Hematopoietic multipotent progenitor cell treated with erythropoietin and hydrocortisone succinate and interleukin-3 and kit ligand, for 4 days (in vitro differentiated cells): ENCODE results near the gene NRP1.

Experiments
- DNase-seq: peaks from one replicate; pipeline ENCODE4 v3.0.0-alpha.2; 2015

Gene NRP1

GRCh38 chr10:33288127-33288526, 46.3 kb downstream of the NRP1 start:
- no peak for DNase-seq

- DNase-seq, result no peak
Measured at GRCh38 chr10:33287112-33287511, 47.4 kb downstream of the NRP1 start.

- no peak for DNase-seq
Measured at GRCh38 chr10:33286157-33286934, 48.1 kb downstream of the NRP1 start.

GRCh38 chr10:33284945-33285344, 49.5 kb downstream of the NRP1 start:
- no peak for DNase-seq

GRCh38 chr10:33279811-33280602, 54.5 kb downstream of the NRP1 start:
- no peak for DNase-seq

GRCh38 chr10:33279276-33279675, 55.2 kb downstream of the NRP1 start:
- no peak for DNase-seq

- no peak for DNase-seq
Measured at GRCh38 chr10:33278198-33278597, 56.3 kb downstream of the NRP1 start.

- DNase-seq, result no peak
Measured at GRCh38 chr10:33277135-33277536, 57.3 kb downstream of the NRP1 start.

- DNase-seq, result no peak
Measured at GRCh38 chr10:33276282-33276923, 58.1 kb downstream of the NRP1 start.

GRCh38 chr10:33274096-33274785, 60.2 kb downstream of the NRP1 start:
- no peak for DNase-seq

- DNase-seq, result peak; percentile 43
Measured at GRCh38 chr10:33273295-33274002, 61.0 kb downstream of the NRP1 start.

GRCh38 chr10:33272635-33273034, 61.8 kb downstream of the NRP1 start:
- DNase-seq, result no peak

GRCh38 chr10:33271969-33272583, 62.4 kb downstream of the NRP1 start:
- no peak for DNase-seq

GRCh38 chr10:33270971-33271370, 63.5 kb downstream of the NRP1 start:
- no peak for DNase-seq

GRCh38 chr10:33267708-33268107, 66.8 kb downstream of the NRP1 start:
- DNase-seq, result no peak

- DNase-seq, result no peak
Measured at GRCh38 chr10:33265621-33266020, 68.8 kb downstream of the NRP1 start.

- no peak for DNase-seq
Measured at GRCh38 chr10:33263453-33263852, 71.0 kb downstream of the NRP1 start.

GRCh38 chr10:33262871-33263270, 71.6 kb downstream of the NRP1 start:
- DNase-seq, result no peak

- no peak for DNase-seq
Measured at GRCh38 chr10:33260403-33261149, 73.9 kb downstream of the NRP1 start.

- DNase-seq, result no peak
Measured at GRCh38 chr10:33258967-33259366, 75.5 kb downstream of the NRP1 start.

GRCh38 chr10:33257439-33258080, 76.9 kb downstream of the NRP1 start:
- no peak for DNase-seq
